Cardiac ventricle fibroblast (primary cell): ENCODE measurements around the gene ZNF362. TPM values are rescaled to one million over a fixed set of nuclear protein-coding genes. Genes with fewer than 3 reads are reported as not detected.

Experiments used
- total RNA-seq: library from RNA; depleted of rRNA; stranded (reverse); fragments of >200 nt; gene quantifications from 2 replicates; pipeline ENCODE4 v1.2.3, GENCODE V29; 2015

ZNF362 gene, protein sequence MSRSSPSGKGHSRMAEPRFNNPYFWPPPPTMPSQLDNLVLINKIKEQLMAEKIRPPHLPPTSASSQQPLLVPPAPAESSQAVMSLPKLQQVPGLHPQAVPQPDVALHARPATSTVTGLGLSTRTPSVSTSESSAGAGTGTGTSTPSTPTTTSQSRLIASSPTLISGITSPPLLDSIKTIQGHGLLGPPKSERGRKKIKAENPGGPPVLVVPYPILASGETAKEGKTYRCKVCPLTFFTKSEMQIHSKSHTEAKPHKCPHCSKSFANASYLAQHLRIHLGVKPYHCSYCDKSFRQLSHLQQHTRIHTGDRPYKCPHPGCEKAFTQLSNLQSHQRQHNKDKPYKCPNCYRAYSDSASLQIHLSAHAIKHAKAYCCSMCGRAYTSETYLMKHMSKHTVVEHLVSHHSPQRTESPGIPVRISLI
- total RNA-seq, result 14.6 and 27.9 TPM in 2 replicates

DNA sequence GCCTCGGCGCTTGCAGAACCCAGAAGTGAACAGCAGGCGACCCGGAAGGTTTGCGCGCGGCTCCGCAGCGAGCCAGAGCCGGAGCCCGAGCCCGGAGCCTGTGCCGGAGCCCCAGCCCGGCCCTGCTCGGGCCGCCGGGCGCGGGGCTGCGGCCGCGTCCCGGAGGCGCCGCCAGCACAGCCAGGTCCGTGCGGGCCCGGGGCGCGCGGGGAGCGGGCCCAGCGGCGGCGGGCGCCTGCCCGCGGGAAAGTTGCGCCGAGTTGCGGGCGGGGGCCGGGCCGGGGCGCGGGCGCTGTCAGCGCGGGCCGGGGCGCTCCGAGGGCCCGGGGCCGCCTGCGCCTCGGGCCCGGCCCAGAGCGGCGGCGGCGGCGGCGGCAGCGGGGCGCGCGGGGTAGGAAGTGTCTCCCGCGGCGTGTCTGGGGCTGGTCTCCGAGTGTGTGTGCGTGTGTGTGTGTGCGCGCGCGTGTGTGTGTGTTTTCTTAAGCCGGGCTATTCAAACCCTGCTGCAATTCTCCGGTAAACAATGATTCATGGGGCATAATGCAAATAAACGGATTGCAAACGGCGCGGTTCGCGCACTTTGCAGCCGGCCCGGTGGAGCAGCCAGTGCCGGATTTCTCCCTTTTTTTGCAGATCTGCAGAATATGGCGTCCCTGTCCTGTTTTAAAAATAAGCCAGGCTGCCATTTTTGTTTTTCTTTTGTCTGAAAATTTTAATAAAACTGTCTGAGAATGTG is at the start of gene ZNF362:
ZNF362 (plus strand) TSS at position 22 of the 736 bp plus-strand sequence. CDS start 14,083 bp downstream, outside the sequence.

DNA sequence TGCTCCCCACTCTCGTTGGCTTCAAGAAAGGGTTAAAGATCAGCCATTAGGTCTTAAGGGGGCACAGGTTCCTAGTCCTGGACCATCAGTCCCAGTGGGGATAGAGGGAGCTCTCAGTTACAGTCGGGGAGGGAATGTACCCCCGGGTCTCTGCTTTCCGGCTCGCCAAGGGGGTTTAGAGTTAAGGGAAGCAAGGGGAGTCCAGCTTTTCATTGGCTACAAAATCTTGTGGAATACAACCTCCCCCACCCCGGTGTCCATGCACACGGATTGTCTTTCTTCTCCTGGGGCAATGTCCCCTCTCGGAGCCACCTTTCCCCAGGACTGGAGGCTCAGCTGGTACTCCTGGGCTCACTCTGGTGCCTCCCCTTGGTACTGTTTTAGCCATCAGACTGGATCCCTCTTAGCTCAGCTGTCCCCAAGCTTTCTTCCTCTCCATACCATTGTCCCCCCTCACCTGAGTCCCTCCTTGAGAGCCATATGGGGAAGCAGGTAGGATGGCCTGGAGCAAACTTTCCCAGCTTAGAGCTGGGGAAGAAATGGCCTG is 64.4 kb downstream of the ZNF362 start, which contains the start of gene A3GALT2:
A3GALT2 (minus strand) TSS at position 480 of the 547 bp plus-strand sequence; CDS start at position 480, 0 bp downstream.

Other genes starting within 250 kb of the ZNF362 start
- 119 and 136 TPM in 2 replicates for gene AK2, start 219.6 kb upstream of the ZNF362 start, total RNA-seq
- 1.2 and 6.0 TPM in 2 replicates for gene AZIN2, start 175.3 kb upstream of the ZNF362 start, total RNA-seq
- gene TRIM62, start 74.4 kb upstream of the ZNF362 start, total RNA-seq, result 3.4 TPM in 2 replicates
- gene A3GALT2, start 64.6 kb downstream of the ZNF362 start, total RNA-seq, result not detected in 2 replicates
- 116 and 130 TPM in 2 replicates for gene PHC2, start 174.6 kb downstream of the ZNF362 start, total RNA-seq
- 9.1 and 13.4 TPM in 2 replicates for gene ZSCAN20, start 216.2 kb downstream of the ZNF362 start, total RNA-seq